BJ (cell line): ENCODE results near the gene STK4. TPM values are rescaled to one million over a fixed set of nuclear protein-coding genes. Genes with fewer than 3 reads are reported as not detected.

Experiments
- CTCF ChIA-PET: fragments of 350-600 bp; formaldehyde crosslinking; extraction: SDS; loops from one replicate; lab custom pipeline; 2021; ENCODE audit warnings: antibody characterized with exemption, inconsistent platforms; lab: Yijun Ruan, JAX
- POLR2A ChIA-PET: fragments of 300-600 bp; sonication (Branson Sonifier 250); formaldehyde crosslinking; extraction: SDS; loops from one replicate; lab custom pipeline; 2021; ENCODE audit warnings: antibody characterized with exemption; lab: Charles Lee
- DNase-seq: peaks from one replicate; pipeline ENCODE4 v3.0.0-alpha.2; 2011; ENCODE audit warnings: low read depth
- H3K27me3 ChIP-seq: 2 replicates; pipeline ENCODE4 v1.6.0; 2011; ENCODE audit warnings: low read length; ENCODE audit not compliant: control insufficient read depth, insufficient read depth
- H3K36me3 ChIP-seq: 2 replicates; pipeline ENCODE4 v1.5.1; 2011; ENCODE audit warnings: low read length; ENCODE audit not compliant: control insufficient read depth, insufficient read depth
- H3K4me3 ChIP-seq: 2 replicates; pipeline ENCODE4 v1.5.1; 2011; ENCODE audit warnings: low read depth, mild to moderate bottlenecking, control low read depth, low read length
- polyA plus RNA-seq: library from polyadenylated mRNA; depleted of rRNA; stranded (reverse); fragments of >200 nt; gene quantifications from 2 replicates; pipeline ENCODE4 v1.2.3, GENCODE V29; 2011
- TF ChIP-seq, protein P1 (sequence below): IDR thresholded peaks from 2 replicates; pipeline ENCODE4 v1.5.1; 2011; ENCODE audit warnings: low read depth, mild to moderate bottlenecking, control low read depth, inconsistent platforms, low read length, moderate library complexity; ENCODE audit not compliant: insufficient read depth

The STK4 gene
- polyA plus RNA-seq, 1 experiment = 12.4 TPM

DNA sequence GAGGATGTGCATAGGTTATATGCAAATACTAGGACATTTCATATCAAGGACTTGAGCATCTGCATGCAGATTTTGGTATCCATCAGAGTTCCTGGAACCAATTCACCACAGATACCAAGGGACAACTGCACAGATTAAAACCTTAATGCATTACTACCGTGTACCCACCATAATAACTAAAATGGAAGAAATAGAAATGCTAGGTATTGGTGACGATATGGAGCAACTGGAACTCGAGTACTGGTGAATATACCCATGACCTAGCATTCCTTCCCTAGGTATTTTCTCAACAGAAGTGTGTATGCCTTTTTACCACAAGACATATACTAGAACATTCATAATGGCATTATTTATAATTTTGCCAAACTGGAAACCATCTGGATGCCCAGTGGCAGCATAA lies 116.2 kb downstream of the STK4 start:
- DNase-seq = no peak
- H3K4me3 ChIP-seq = no peak overlapping the region
- H3K27me3 ChIP-seq = no peaks in the 10 kb centered on the region
- 0 out of 2 replicates have a peak, but pooled peaks cover 1% of the 10 kb centered on the region for H3K36me3 ChIP-seq
- ChIA-PET POLR2A (no interaction called here), CTCF (interaction anchor here (0.6 to 0.9 kb wide), 2 partner anchors 8 to 38 kb away, joined by 3 to 4 read pairs; no protein-coding TSS in a partner anchor)
- TF ChIP-seq, protein P1, sequence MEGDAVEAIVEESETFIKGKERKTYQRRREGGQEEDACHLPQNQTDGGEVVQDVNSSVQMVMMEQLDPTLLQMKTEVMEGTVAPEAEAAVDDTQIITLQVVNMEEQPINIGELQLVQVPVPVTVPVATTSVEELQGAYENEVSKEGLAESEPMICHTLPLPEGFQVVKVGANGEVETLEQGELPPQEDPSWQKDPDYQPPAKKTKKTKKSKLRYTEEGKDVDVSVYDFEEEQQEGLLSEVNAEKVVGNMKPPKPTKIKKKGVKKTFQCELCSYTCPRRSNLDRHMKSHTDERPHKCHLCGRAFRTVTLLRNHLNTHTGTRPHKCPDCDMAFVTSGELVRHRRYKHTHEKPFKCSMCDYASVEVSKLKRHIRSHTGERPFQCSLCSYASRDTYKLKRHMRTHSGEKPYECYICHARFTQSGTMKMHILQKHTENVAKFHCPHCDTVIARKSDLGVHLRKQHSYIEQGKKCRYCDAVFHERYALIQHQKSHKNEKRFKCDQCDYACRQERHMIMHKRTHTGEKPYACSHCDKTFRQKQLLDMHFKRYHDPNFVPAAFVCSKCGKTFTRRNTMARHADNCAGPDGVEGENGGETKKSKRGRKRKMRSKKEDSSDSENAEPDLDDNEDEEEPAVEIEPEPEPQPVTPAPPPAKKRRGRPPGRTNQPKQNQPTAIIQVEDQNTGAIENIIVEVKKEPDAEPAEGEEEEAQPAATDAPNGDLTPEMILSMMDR = no peak

DNA sequence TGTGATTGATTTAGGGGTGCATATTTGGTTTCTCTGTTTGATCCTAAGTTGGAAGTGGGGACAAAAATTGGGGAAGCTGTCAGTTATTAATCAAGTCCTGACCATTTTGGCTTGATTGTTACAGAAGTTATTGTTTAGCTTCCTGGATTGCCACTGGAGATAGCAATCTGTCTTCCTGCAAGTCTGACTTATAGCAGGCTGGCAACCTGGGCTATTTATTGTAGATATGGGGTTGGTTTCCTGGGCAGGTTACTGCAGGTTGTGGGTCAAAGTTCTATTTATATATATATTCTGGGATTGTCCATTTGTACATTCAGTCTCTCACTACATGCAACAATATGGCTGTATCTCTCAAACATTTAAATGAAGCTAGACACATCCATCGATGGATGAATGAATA lies 116.8 kb downstream of the STK4 start:
- TF ChIP-seq, protein P1 = no peak
- Histone ChIP-seq H3K36me3 (0 out of 2 replicates have a peak, but pooled peaks cover 1% of the 10 kb centered on the region), H3K4me3 (no peak overlapping the region), H3K27me3 (no peaks in the 10 kb centered on the region)
- POLR2A ChIA-PET = no interaction called here
- CTCF ChIA-PET = interaction anchor here (0.9 kb wide), 1 partner anchor 39 kb away, joined by 4 read pairs; no protein-coding TSS in a partner anchor
- DNase-seq = no peak

DNA sequence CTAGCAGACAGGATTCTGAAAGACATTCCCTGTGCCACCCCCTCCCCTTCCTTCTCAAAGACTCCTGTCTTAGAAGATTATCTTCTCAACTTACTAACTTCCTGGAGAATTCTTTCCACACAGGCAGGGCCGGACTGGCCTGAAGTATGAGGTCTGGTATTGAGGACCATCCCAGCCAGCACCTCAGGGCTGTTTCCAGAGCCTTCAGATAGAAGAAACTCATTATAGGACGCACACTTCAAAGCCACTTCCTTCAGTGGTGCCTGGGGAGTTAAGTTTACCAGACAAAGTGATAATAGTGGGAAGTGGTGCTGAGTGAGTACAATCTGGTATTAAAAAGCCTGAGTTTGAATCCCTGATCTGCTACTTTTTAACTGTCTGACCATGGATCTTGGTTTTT lies 119.0 kb downstream of the STK4 start:
- CTCF ChIA-PET = no interaction called here
- Histone ChIP-seq H3K36me3 (0 out of 2 replicates have a peak, but pooled peaks cover under 1% of the 10 kb centered on the region), H3K27me3 (no peaks in the 10 kb centered on the region), H3K4me3 (no peak overlapping the region)
- TF ChIP-seq, protein P1 = no peak
- no peak for DNase-seq
- POLR2A ChIA-PET = no interaction called here

DNA sequence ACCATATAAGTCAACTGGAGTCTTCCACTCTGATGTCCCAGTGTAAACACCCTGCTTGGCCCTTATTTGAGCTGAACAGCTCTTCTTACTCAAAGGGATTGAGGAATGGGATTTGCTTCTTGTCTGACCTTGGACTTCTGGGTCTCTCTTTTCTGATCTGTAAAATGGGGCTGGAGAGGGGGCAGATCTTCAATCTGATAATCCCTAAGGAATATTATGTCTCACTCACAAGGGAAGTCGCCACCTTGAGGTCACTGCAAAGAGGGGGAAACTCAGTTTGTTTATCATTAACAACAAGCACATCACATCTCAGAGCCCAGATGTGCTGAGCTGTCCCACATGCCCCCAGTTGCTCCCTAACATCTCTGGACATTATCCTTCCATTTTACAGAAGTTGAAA lies 119.6 kb downstream of the STK4 start:
- DNase-seq = no peak
- ChIA-PET POLR2A (no interaction called here), CTCF (interaction anchor here (2.4 to 15.9 kb wide), 2 partner anchors 10 to 39 kb away, joined by 11 to 407 read pairs; no protein-coding TSS in a partner anchor)
- Histone ChIP-seq H3K27me3 (no peaks in the 10 kb centered on the region), H3K36me3 (no peaks in the 10 kb centered on the region), H3K4me3 (no peak overlapping the region)
- TF ChIP-seq, protein P1 = no peak

DNA sequence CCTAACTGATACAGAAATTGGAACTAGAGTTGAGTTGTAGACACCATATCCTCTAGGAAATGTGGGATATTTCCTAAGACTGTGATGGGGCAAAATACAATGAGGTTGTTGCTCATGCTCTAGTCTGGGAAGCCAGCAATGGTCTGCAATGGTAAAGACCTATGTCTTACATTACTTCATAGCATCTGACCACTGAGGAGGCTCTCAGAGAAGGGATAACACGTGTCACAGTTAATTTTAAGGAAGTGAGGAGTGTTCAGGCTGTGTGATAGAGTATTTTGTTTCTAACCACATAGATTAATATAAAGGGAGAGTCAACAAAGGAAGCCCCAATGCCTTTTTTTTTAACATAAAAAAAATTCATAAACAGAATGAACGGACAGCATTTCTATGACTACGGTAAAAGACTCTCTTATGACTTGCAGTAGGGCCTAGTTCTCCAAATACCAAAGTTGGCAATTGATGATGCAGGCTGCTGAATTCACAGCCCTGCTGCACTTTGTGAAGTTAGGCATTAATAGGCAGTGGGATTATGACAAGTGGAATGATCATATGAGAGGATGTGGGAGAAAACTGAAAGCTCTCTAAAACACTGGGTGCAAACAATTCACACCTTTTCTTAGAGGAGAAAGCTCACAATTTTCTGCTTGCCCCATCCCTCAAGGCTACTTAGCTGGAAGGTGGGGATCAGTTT lies 120.9 kb downstream of the STK4 start:
- ChIA-PET POLR2A (no interaction called here), CTCF (interaction anchor here (1.4 to 15.9 kb wide), 3 partner anchors 8 to 41 kb away, joined by 7 to 407 read pairs (median 11); no protein-coding TSS in a partner anchor)
- Histone ChIP-seq H3K36me3 (no peaks in the 10 kb centered on the region), H3K4me3 (no peak overlapping the region), H3K27me3 (no peaks in the 10 kb centered on the region)
- no peak for DNase-seq
- TF ChIP-seq, protein P1 = no peak
